Mesothelial cell of epicardium (in vitro differentiated cells): ENCODE measurements around the gene TSNAXIP1. TPM values are rescaled to one million over a fixed set of nuclear protein-coding genes. Genes with fewer than 3 reads are reported as not detected.
"Not testable (repeated sequence)": the region's sequence is repeated elsewhere in the genome, so short reads cannot be mapped to it uniquely, and the experiment has no call there.

Source experiments
- DNase-seq, 2 experiments: peaks; one replicate each; pipeline ENCODE4 v3.0.0; 2021; ENCODE audit warnings: low spot score in 2 of 2; ENCODE audit not compliant: unreplicated experiment in 2 of 2
- H3K27ac Mint-ChIP-seq: 2 replicates; pipeline ENCODE4 v1.8.0; 2021; ENCODE audit warnings: mixed read lengths
- H3K27me3 Mint-ChIP-seq: 2 replicates; pipeline ENCODE4 v1.8.0; 2021; ENCODE audit warnings: low read depth, mixed read lengths
- H3K36me3 Mint-ChIP-seq: 2 replicates; pipeline ENCODE4 v1.8.0; 2021; ENCODE audit warnings: mixed read lengths
- H3K4me1 Mint-ChIP-seq: 2 replicates; pipeline ENCODE4 v1.8.0; 2021; ENCODE audit warnings: mixed read lengths
- H3K4me3 Mint-ChIP-seq: 2 replicates; pipeline ENCODE4 v1.8.0; 2021; ENCODE audit warnings: mild to moderate bottlenecking, moderate library complexity, mixed read lengths
- H3K9me3 Mint-ChIP-seq: 2 replicates; pipeline ENCODE4 v1.8.0; 2021; ENCODE audit warnings: mixed read lengths
- CTCF ChIP-seq: fragments of 200-600 bp; sonication (generic); IDR thresholded peaks from one replicate; pipeline ENCODE4 v1.5.0; 2021; ENCODE audit warnings: antibody characterized with exemption; ENCODE audit not compliant: unreplicated experiment
- total RNA-seq: library from RNA; stranded (reverse); gene quantifications from 3 replicates; pipeline ENCODE4 v1.2.1, GENCODE V29; 2021

The TSNAXIP1 gene
- total RNA-seq, 1 donor from 2014 or later: 4.8 TPM

- H3K27ac Mint-ChIP-seq: no peak overlapping the region
- peaks cover 10% of the 10 kb centered on the region for H3K4me1 Mint-ChIP-seq
- no peak for TF ChIP-seq CTCF
- peaks cover 8% of the 10 kb centered on the region for H3K36me3 Mint-ChIP-seq
- no peak overlapping the region for H3K4me3 Mint-ChIP-seq
- no peaks in the 10 kb centered on the region for H3K9me3 Mint-ChIP-seq
- no peaks in the 10 kb centered on the region for H3K27me3 Mint-ChIP-seq
- DNase-seq: no peak
Observed at GRCh38 chr16:67858500-67858899, 51.8 kb downstream of the TSNAXIP1 start.

GRCh38 chr16:67860589-67861398 is 54.1 kb downstream of the TSNAXIP1 start:
- Mint-ChIP-seq H3K27me3 (no peaks in the 10 kb centered on the region), H3K4me3 (no peak overlapping the region), H3K4me1 (peaks cover 4% of the 10 kb centered on the region), H3K9me3 (no peaks in the 10 kb centered on the region), H3K36me3 (peaks cover 5% of the 10 kb centered on the region), H3K27ac (no peak overlapping the region)
- no peak for TF ChIP-seq CTCF
- DNase-seq: no peak

GRCh38 chr16:67861877-67862276 is 55.2 kb downstream of the TSNAXIP1 start:
- Mint-ChIP-seq H3K36me3 (peaks cover 5% of the 10 kb centered on the region), H3K4me1 (peaks cover 3% of the 10 kb centered on the region), H3K9me3 (no peaks in the 10 kb centered on the region), H3K27me3 (no peaks in the 10 kb centered on the region), H3K4me3 (no peak overlapping the region), H3K27ac (no peak overlapping the region)
- no peak for DNase-seq
- no peak for TF ChIP-seq CTCF

- no peak for TF ChIP-seq CTCF
- DNase-seq: no peak
- peaks cover 5% of the 10 kb centered on the region for H3K36me3 Mint-ChIP-seq
- H3K4me3 Mint-ChIP-seq: no peak overlapping the region
- no peaks in the 10 kb centered on the region for H3K4me1 Mint-ChIP-seq
- H3K9me3 Mint-ChIP-seq: no peaks in the 10 kb centered on the region
- peak overlapping the region; percentile 8 for H3K27ac Mint-ChIP-seq
- no peaks in the 10 kb centered on the region for H3K27me3 Mint-ChIP-seq
Observed at GRCh38 chr16:67862623-67863583, 56.2 kb downstream of the TSNAXIP1 start.

- H3K4me1 Mint-ChIP-seq, H3K36me3 Mint-ChIP-seq, H3K9me3 Mint-ChIP-seq, H3K27me3 Mint-ChIP-seq, DNase-seq, H3K27ac Mint-ChIP-seq, H3K4me3 Mint-ChIP-seq: not testable (repeated sequence)
Observed at GRCh38 chr16:67864044-67864443, 57.4 kb downstream of the TSNAXIP1 start.

GRCh38 chr16:67864594-67864993 is 57.9 kb downstream of the TSNAXIP1 start:
- no peaks in the 10 kb centered on the region for H3K27me3 Mint-ChIP-seq
- peaks cover 5% of the 10 kb centered on the region for H3K36me3 Mint-ChIP-seq
- no peak for DNase-seq
- no peak overlapping the region for H3K4me3 Mint-ChIP-seq
- H3K27ac Mint-ChIP-seq: no peak overlapping the region
- TF ChIP-seq CTCF: no peak
- H3K9me3 Mint-ChIP-seq: no peaks in the 10 kb centered on the region
- H3K4me1 Mint-ChIP-seq: no peaks in the 10 kb centered on the region
